DND-41 (cell line): ENCODE data around the gene DCLK2.

Experiments used
- EZH2 ChIP-seq: IDR thresholded peaks from 3 replicates; pipeline ENCODE4 v1.6.1; 2012; ENCODE audit warnings: borderline replicate concordance, low read depth, mild to moderate bottlenecking, moderate library complexity, low read length, inconsistent platforms; ENCODE audit not compliant: severe bottlenecking
- TF ChIP-seq, protein P1 (sequence below): IDR thresholded peaks from 2 replicates; pipeline ENCODE4 v1.5.1; 2012; ENCODE audit warnings: borderline replicate concordance, low read length, moderate library complexity, mild to moderate bottlenecking; ENCODE audit not compliant: poor library complexity, severe bottlenecking; ENCODE audit errors: extremely low read depth

GRCh38 chr4:150244600-150244999 is 166.4 kb downstream of the DCLK2 start:
- no peak for TF ChIP-seq EZH2
- TF ChIP-seq, protein P1, sequence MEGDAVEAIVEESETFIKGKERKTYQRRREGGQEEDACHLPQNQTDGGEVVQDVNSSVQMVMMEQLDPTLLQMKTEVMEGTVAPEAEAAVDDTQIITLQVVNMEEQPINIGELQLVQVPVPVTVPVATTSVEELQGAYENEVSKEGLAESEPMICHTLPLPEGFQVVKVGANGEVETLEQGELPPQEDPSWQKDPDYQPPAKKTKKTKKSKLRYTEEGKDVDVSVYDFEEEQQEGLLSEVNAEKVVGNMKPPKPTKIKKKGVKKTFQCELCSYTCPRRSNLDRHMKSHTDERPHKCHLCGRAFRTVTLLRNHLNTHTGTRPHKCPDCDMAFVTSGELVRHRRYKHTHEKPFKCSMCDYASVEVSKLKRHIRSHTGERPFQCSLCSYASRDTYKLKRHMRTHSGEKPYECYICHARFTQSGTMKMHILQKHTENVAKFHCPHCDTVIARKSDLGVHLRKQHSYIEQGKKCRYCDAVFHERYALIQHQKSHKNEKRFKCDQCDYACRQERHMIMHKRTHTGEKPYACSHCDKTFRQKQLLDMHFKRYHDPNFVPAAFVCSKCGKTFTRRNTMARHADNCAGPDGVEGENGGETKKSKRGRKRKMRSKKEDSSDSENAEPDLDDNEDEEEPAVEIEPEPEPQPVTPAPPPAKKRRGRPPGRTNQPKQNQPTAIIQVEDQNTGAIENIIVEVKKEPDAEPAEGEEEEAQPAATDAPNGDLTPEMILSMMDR, result no peak
